Activated CD8-positive, alpha-beta memory T cell treated with anti-CD3 and anti-CD28 coated beads for 24 hours (primary cell): ENCODE data around the gene GTF2A2.
"Not testable (repeated sequence)": the region's sequence is repeated elsewhere in the genome, so short reads cannot be mapped to it uniquely, and the experiment has no call there.

ENCODE experiments used
- DNase-seq: peaks from one replicate; pipeline ENCODE4 v3.0.0-alpha.2; 2020

Gene GTF2A2, protein sequence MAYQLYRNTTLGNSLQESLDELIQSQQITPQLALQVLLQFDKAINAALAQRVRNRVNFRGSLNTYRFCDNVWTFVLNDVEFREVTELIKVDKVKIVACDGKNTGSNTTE

DNA sequence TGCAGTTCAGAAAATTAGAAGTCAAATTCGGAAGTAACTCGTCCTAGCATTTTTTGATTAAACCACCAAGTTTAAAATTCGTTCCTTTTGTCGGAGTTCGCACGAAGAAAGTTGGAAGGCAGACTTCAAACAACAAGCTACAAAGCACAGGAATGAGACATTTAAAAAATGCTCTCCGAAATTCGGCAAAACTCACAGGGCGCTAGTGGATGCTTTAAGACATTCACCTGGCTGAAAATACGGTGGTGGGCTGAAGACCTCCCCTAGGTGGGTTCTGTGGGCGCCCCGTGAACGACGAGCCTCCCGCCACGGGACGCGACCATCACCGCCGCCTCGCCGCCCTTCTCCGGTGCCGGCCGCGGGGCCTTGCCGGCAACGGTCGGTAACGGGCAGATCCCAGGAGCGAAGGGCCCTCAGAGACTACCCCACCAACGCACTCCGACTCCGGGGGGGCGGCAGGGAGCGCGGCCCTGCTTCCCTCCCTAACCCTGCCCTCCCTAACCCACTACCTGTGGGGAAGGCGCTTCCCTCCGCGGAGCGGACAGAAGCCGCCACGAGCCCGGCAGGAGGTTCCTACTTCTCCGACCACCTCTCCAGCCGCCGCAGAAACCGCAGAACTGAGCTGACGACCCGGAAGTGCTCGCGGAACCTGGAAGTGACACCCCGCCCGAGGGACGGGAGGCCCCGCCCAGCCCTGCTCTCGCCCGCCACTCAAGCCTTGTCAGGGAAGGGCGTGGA lies at the start of gene GTF2A2:
Gene GTF2A2, minus strand, starts transcription at position 619 of the 738 bp plus-strand sequence. CDS start 5,238 bp downstream, outside the sequence.
- DNase-seq, result peak; percentile 96

DNA sequence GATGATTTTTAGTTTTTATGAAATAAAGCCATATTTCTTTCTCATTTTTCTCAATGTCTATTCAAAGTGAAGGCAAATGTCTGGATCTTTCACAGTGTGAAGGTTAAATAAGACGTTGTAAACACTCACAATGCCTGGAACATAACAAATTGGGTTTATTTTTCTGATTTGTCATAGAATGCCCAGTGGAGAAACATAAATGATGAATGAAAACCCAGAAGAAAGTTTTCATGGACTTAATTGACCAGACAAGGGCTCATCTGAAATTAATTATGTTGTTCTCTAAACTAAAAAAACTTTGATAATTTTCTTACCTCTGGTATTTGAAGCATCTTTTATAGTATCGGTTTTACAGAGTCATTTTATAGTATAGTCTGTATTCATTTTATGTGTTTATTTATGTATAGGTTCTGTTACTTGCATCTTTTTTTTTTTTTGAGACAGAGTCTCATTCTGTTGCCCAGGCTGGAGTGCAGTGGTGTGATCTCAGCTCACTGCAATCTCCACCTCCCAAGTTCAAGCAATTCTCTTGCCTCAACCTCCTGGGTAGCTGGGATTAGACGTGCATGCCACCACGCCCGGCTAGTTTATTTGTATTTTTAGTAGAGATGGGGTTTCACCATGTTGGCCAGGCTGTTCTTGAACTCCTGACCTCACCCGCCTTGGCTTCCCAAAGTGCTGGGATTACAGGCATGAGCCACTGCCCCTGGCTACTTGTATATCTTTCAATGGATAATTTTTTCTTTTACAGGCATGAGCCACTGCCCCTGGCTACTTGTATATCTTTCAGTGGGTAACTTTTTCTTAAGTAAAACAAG lies 46.9 kb upstream of the GTF2A2 start:
- DNase-seq, result no peak

DNA sequence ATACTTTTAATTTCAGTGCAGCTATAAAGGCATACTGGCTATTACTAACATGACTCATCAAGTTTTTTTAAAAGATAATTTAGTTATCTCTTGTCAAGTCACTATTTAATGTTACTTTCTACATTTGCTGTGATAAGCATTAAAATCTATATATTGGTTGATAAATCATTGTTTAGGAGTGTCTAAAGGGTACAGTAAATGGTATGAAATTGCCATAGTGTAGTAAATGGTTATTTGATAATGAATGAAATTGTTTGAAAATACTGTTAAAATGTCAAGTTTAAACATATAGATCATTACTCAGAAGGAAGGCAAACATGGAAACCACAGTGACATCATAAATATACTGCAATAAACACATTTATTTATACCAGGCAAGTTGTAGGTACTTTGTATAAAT lies 45.0 kb upstream of the GTF2A2 start:
- DNase-seq, result no peak

DNA sequence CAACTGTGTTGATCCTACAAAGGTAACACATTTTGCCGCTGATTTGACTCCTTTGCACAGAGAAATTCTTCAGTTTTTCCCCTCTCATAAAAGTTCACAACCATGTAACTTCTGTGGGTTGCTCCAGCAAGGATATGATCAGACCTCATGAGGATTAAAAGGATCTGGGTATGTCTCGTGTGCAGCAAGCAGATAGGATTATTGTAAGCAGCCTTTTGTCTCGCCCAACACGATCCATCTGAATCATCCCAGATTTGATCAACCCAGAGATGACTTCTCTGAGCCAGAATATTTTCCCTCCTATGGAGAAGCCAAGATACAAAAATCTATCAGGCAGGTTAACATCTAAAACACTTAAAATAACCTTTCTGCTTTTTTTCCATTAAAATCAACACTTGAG lies 44.6 kb upstream of the GTF2A2 start:
- no peak for DNase-seq

DNA sequence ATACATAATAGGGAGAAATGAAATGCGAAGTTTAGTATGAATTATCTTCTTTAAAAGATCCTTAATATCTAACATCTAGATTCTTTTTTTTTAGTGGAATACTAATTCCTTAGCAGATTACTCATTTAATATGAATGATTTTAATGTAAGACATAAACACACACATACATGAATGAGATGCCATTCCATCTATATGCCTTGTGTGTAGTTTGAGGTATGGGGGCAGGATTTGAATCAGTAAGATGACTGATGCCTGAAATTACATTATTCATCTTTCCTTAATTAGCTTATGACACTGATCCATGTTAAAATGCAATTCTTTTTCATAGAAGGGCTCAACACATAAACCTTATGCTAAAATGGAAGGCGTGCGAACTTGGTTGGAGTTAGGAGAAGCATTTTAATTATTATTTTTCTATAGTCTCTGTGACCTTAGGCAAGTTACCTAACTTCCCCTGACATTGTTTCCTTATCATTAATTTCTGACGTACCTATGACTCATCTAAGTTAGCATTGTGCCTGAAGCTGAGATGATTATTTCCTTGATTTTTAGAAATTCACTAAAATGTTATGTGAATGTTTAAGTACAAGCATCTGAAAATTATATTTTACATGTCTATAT lies 42.6 kb upstream of the GTF2A2 start:
- DNase-seq, result no peak

DNA sequence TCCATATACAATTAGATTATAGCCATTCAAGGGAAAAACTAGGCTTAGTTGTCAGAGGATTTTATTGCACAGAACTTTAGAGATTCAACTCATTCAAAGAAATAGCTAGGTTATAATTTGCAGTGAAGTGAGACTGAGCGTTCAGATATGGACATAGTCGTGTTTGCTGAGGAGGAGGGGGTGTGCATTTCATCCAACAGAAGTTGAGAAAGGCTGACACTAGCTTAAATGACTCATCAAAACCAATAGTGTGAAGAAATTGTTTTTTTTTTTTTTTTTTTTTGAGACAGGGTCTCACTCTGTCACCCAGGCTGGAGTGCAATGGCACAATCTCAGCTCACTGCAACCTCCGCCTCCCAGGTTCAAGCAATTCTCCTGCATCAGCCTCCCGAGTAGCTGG lies 40.8 kb upstream of the GTF2A2 start:
- not testable (repeated sequence) for DNase-seq

DNA sequence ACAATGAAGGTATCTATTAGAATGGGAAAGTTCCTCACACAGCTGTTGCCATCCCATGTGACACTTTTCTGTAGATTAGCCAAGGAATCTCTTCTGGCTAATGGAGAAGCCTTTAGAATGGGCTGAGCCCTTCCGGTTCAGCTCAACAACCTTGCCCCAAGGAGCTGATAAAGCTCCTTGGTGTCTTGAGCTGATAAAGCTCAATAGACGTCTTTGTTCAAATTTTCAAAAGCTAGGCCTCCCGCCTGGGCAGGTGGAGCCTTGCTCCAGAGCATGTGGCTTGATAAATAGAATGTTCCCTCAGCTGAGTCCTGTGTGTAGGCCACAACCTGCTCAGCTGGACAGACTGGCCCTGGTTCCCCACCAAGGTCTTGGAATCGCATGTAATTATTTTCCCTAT lies 39.0 kb upstream of the GTF2A2 start:
- DNase-seq, result no peak

DNA sequence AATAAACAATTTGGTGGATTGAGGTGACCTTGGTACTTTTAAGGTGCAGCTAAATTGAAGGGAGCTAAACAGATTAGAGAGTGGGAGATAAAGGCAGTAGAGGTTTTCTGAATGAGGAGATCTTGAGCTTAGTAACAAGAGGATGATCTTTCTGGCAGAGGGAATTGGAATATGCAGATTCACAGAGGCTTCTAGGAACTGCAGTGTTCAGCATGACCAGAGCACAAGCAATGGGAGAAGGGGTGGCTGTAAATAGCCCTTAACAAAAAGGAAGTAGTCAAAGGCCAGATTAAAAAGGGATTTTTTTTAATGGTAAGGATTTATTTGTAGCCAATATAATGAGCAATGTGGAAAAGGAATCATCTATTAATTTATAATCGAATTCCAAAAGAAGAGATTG lies 37.5 kb upstream of the GTF2A2 start:
- no peak for DNase-seq

DNA sequence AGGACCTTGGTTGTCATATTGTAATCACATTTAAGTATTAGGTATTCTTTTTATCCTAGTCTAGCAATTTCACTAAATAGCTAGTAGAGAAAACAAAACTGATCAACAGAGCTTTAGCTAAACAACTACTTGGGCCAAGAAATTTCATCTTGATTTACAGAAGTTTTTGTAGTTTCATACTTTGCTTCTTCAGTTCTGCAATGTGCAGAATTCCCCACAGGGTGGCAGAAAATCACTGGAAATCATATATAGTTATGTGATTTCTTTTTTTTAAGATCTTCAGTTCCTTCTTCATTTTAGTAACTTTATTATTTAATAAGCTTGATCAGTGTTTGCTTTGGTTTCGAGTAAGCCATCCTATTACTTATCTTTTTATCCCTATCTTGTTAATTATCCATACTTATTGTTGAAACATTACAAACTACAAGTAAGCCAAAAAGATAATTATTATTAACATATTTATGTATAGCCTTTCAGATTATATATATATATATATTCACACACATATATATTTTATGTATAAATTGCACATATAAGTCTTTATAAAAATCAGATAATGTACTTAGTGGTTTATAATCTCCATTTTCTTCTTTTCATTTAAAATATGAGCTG lies 34.0 kb upstream of the GTF2A2 start:
- no peak for DNase-seq

DNA sequence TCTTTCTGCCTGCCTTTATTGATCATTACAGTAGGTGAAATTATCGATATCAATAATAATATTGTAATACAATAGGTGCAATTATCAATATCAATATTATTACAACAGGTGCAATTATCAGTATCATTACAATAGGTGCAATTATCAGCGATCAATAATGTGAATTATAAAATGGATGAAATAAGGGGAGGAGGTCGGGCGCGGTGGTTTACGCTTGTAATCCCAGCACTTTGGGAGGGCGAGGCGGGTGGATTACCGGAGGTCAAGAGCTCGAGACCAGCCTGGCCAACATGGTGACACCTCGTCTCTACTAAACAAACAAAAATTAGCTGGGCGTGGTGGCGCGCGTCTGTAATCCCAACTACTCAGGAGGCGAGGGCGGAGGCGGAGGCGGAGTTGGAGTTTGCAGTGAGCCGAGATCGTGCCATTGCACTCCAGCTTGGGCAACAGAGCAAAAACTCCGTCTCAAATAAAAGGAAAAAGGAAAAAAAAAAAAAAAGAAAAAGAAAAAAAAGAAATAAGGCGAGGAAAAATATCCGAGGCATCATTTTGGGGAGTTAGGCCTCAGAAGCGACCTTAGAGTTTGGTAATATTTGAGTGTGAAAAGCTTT lies 32.4 kb upstream of the GTF2A2 start:
- DNase-seq, result peak; percentile 69

DNA sequence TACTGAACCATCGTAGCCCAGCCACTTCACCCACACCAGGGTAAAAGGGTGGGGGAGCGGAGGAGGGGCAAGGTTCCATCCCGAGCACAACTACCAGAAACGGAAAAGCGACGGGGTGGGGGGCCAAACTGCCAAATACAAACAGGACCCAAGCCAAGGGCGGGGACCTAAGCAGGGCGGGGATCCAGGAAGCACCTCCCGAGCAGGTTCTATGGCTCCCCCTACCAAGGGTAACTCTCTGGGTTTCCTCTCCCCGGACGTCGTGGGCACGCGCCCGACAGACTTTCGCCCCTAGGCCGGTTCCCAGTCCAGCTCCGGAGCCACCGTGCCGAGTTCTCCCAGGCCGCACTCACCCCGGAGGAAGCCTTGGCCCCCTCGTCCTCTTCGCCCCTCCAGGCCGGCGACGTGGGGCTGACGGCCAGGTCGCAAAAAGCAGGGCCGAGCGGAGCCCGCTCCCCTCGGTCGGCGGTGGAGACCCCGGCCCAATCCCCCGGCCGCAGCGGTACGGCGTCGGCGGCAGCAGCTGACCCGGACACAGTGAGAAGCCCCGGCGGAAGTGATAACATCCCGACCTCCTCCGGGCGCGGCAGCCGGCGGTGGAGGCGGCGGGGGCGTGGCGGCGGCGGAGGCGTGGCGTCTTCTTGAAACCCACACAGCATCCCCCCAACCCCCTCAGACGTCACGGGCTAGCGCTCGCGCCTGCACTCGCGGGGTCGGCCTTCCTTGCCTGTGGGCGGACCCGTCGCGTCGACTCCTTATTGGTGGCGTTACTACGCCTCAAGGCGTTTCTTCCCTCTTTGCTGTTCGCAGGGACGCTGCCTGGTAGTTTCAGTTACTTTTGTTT lies 31.7 kb upstream of the GTF2A2 start, which contains the start of gene BNIP2:
Gene BNIP2, minus strand, starts transcription at position 539 of the 844 bp plus-strand sequence. CDS start 6,863 bp downstream, outside the sequence.
- peak; percentile 96 for DNase-seq

DNA sequence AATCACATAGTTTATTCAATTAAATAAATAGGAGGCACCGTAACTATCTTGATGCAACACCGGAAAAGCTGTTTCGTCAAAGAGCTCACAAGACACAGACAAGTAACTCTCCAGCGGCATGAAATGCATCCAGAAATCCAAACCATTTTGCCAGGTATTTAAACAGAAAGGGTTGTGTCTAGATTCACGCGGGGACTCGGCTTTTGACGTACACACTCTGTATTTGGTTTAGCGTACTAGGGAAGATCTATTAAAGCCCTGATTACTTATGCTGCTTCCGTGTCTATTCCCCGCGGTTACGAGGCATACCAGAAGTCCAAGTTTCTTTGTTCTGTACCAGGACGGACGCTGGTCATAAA lies 31.1 kb upstream of the GTF2A2 start:
- no peak for DNase-seq

DNA sequence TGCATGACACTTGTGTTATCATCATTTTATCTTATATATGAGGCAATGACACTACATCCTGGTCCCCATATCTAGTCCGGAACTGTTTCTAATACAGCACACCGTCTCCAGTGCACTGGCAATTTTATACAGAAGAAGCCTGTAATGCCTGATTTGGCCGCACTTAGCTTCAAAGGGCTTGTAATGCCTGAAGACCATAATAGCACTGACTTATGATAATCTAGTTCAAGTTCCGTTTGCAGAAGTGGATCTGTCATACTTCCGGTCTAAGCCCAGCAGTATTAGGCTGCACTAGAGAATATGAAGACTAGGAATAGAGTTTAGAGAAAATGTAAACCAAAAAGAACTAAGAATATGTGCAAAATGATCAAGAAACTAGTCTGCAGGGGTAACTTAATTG lies 30.5 kb upstream of the GTF2A2 start:
- no peak for DNase-seq

DNA sequence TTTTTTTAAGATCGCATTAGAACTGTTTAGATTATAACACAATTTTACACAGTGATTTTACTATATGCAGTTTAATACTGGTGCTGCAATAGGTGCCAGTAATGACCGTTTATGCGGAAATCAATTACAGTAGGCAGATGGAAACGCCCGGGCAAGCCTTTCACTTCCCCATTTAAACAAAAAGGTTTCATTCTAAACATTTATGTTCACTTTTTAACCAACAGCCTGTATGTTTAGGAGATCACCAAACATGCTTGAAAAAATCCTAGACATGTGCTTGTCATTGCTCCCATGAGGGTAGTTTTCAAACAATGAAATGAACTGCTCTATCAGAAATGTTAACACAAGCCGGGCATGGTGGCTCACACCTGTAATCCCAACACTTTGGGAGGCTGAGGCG lies 29.1 kb upstream of the GTF2A2 start:
- DNase-seq, result no peak

DNA sequence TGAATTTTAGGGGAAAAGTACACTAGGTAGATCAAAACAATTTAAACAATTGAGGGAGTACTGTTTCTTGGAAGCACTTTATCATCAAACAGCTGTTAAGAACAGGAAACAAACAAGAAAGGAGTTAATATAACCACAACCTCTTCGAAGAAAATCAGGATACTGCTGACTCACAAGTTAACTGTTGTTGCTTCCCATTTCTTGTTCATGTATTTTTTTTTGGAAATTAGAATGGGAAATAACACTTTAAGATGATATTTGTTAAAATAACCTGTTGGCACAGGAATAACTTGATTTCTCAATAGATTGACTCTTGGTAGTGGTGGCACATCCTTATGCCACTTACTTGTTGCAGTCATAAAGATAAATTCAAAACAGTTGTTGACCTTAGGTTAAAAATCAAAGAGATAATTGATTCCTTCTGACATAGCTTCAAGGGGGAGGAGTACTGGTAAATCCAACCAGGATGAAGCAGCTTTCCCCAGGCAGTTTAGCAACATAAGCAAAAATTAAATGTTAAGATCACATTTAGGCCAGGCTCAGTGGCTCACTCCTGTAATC lies 28.5 kb upstream of the GTF2A2 start:
- no peak for DNase-seq

DNA sequence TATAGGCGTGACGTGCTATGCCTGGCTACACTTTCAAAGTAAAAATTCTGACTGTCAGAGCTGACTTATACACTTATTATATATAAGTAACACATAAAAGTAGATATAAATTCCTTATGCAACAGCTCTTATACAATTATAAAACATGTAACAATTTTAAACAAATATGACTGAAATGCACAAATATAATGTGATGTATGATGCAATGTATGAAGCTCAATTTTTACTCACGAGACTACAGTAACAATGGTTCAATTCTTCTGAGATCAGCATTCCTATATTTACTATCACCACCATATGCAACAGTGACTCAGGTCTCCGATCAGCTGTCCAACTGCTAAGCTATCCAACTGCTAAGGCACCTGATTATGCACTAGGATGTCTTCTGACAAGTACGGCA lies 23.6 kb upstream of the GTF2A2 start:
- no peak for DNase-seq

DNA sequence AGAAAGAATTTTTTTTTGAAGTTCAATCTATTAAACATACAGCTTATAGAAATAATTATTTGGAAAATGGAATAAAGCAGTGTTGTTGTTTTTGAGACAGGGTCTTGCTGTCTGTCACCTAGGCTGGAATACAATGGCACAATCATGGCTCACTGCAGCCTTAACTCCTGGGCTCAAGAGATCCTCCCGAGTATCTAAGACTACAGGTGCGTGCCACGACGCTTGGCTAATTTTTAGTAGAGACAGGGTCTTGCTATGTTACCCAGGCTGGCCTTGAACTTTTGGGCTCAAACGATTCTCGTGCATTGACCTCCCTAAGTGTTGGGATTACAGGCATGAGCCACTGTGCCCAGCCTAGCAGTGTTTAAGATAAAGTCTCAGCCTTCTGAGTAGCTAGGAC lies 23.0 kb upstream of the GTF2A2 start:
- DNase-seq, result no peak

DNA sequence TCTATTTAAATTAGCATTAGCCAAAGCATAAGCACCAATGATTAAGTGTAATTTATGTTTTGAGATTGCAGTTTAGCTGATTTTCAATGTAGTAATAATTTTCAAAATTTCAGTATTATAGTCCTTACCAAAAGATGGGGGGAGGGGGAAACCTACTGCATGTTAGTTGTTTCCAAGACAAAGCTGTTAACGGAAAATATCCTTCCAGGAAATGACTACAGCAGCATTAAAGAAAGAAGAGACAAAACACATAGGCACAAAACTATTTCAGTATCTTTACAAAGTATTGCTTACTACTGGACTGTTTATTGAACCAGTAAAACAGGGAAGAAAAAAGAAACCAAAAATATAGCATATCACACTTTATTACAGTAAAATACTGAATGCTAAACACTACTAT lies 21.3 kb upstream of the GTF2A2 start:
- no peak for DNase-seq

DNA sequence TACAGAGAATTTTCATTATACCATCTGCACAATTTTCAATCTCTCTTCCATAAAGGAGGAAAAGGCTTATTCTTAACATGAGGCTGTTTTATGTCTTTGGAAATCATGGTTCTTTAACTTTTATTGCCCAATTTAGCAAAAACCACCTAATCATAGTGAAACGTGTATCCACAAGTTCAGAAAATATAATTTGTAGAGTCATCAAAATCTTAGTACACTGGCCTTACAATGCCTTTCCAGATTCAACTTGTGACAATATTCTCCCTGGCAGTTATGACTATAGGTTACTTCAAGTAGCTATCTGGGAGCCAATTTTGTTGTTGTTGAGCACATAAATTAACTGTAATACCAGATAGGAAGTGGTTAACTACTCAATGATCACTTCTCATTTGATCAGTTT lies 20.9 kb upstream of the GTF2A2 start:
- no peak for DNase-seq

DNA sequence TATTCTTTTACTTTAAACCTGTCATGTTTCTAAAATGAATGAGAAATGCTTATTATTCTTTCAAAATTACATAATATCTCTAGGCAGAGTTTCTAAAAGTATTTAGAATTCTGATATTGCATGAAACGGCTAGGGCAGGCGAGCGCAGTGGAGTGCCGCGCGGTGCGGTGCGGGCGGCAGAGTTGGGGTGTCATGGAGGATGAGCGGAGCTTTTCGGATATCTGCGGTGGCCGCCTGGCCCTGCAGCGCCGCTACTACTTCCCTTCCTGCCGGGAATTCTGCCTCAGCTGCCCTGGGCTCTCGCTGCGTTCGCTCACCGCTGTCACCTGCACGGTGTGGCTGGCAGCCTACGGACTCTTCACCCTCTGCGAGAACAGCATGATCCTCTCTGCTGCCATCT lies 19.2 kb upstream of the GTF2A2 start:
- DNase-seq, result no peak

DNA sequence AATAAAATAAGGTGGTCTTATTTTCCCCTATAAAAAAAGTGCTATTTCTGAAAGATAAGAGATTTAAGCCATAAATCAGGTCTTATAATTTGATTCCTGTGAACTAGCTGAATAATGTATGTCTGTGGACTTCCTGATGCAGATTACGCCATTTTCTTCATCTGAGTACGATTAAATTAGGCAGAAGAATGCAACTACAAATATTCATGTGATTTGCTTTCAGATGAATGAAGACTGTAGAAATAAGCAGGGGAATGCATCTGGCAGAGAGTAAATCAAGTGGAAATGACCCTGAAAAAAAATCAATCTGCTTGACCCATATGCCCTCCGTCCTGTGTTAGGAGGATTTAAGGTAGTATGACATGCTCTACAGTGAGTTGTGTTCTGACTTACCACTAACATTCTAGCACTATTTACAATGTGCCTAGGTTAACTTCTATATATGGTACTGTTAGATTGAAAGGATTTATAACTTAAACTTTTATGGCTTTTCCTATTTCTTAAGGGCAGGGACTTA lies 17.1 kb upstream of the GTF2A2 start:
- DNase-seq, result no peak
